C1 segment of cervical spinal cord (tissue), 14 donors: ENCODE measurements around the gene C12orf57.

Experiments used
- DNase-seq, 14 donors: peaks; one replicate each; lab custom pipeline; 2025; lab: John Stamatoyannopoulos, UW

Gene C12orf57

DNA sequence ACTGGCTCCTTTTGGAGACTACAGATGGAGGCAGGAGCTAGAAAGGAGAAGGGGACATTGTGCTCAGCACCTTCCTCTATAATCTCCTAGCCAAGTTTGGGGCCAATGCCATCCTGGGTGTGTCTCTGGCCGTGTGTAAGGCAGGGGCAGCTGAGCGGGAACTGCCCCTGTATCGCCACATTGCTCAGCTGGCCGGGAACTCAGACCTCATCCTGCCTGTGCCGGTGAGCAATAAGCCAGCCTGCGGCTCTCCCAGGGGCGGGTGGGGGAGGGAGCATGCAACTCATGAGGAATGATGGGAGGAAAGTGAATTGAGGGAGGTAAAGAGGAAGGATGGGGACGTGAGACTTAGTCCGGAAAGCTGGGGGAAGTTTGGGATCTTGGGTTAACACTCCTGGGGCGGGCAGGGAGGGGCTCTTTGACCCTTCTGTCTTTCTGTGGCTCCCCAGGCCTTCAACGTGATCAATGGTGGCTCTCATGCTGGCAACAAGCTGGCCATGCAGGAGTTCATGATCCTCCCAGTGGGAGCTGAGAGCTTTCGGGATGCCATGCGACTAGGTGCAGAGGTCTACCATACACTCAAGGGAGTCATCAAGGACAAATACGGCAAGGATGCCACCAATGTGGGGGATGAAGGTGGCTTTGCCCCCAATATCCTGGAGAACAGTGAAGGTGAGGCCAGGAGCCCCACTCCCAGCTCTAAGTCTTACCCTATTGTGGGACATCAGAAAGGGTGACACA lies 26.2 kb upstream of the C12orf57 start:
- no peak for DNase-seq

- DNase-seq = no peak
Observed at GRCh38 chr12:6919588-6919987, 24.2 kb upstream of the C12orf57 start.

GRCh38 chr12:6921539-6921938 lies 22.3 kb upstream of the C12orf57 start:
- DNase-seq = no peak

- DNase-seq = no peak
Observed at GRCh38 chr12:6921996-6922946, 21.6 kb upstream of the C12orf57 start.

DNA sequence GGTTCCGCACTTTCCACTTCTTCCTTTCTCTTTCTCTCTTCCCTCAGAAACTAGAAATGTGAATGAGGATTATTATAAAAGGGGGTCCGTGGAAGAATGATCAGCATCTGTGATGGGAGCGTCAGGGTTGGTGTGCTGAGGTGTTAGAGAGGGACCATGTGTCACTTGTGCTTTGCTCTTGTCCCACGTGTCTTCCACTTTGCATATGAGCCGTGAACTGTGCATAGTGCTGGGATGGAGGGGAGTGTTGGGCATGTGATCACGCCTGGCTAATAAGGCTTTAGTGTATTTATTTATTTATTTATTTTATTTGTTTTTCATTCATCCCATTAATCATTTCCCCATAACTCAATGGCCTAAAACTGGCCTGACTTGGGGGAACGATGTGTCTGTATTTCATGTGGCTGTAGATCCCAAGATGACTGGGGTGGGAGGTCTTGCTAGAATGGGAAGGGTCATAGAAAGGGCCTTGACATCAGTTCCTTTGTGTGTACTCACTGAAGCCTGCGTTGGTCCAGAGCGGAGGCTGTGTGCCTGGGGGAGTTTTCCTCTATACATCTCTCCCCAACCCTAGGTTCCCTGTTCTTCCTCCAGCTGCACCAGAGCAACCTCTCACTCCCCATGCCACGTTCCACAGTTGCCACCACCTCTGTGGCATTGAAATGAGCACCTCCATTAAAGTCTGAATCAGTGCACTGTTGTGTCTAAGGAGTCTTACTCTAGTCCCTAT lies 20.7 kb upstream of the C12orf57 start:
- DNase-seq = no peak

DNA sequence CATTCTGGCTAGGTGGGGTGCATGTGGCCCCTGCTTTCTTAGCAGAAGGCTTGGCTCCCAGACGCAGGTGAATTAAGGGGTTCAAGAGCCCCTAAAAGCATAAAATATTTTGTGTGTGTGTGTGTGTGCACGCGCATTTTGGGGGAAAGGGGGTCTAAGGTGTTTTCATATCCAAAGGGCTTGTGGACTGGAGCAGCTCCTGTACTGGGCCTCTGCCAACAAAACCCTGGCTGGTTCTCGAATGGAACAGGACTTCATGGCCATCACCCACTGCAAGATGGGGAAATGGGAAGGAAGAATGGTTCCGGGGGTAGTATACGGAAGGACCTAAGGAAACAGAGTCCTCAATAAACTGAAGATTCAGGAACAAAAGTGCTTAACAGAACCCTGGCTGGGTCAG lies 20.0 kb upstream of the C12orf57 start:
- peak in 1 of 14 donors; percentile 50 for DNase-seq

DNA sequence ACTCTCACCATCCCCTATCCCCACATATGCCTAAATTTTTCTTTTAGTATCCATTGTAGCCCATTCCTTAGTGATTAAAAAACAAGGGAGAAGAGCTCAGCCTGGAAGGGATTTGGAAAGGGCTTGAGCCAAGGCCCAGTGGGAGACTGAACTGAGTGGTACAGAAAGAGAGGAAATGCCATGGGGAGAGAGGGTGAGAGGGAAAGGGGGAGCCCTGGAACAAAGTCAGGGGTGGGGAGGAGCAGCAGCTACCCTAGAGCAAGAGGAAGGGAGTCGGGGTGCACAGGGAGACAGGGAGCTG lies 18.6 kb upstream of the C12orf57 start:
- DNase-seq = peak in 5 of 14 donors; percentile 53 to 79 (median 71)

DNA sequence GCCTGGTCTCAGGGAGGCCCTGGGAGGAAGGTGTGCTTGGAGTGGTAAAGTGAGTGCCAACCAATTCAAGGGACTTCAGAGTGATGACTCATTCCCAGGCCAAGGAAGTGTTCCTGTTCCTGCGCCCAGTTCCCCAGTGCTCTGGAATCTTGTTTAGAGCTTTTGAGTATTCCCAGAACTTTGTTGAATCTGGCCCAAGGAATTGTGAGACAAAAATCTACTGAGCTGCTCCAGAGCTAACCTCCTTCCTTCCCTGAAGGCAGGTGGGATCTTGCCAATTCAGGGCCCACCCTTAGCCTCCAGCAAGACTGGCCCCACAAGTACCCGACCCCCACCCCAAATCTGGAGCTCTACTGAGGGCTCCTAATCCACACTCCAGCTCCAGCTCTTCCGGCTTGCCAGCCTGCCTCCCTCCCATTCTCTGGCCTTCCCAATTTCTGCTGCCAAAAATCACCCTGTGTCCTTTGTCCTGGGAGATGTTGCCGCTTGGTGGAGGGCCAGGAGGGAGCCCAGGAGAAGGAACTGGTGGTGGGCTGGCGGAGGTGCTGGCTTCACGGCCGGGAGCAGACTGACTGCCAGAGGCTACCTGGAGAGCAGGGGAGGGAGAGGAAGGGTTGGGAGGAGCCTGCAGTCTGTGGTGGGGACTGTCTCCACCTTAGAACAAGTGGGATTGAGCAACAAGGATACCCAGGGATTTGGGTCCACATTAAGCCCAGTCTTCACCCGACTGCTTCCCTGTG lies 18.1 kb upstream of the C12orf57 start:
- DNase-seq = peak in 13 of 14 donors; percentile 39 to 92 (median 69)

- peak in 12 of 14 donors; percentile 55 to 82 (median 75) for DNase-seq
Observed at GRCh38 chr12:6927379-6928021, 16.3 kb upstream of the C12orf57 start, which contains the start of gene ATN1. TSS of gene ATN1 (plus strand) at chr12:6927959. CDS start at chr12:6934002, 6,043 bp downstream.

DNA sequence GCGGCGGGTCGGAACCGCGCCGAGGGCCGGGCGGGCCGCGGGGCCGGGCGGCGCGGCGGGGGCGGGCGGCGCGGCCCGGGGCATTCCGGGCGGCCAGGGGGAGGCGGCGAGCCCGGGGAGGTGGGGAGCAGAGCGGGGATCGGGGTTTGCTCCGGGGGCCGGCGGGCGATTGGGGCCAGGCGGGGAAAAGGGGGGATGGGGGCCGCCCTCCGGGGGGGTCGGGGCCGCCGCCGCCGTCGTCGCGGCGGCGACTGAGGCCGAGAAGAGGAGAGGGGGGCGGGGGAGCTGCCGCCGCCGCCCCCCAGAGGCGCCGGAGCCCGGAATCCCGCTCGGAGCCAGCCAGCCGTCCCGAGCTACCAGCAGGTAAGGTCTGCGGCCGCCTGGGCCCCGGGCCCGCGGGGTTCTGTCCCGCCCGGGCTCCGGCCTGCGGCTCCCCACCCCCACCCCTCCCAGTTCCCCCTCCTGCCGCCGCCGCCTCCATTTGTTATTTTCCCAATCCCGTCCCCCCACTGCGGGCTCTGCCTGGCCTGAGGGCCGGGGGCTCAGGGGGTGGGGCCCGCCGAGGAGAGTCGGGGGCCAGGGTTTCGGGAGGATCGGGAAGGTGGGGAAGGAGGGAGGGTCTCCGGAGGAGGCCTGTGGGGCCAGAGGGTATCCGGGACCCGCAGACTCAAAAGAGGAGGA lies 15.7 kb upstream of the C12orf57 start:
- DNase-seq = peak in 6 of 14 donors; percentile 18 to 48 (median 36)

GRCh38 chr12:6928703-6929407 lies 15.0 kb upstream of the C12orf57 start:
- DNase-seq = peak in 1 of 14 donors; percentile 20

DNA sequence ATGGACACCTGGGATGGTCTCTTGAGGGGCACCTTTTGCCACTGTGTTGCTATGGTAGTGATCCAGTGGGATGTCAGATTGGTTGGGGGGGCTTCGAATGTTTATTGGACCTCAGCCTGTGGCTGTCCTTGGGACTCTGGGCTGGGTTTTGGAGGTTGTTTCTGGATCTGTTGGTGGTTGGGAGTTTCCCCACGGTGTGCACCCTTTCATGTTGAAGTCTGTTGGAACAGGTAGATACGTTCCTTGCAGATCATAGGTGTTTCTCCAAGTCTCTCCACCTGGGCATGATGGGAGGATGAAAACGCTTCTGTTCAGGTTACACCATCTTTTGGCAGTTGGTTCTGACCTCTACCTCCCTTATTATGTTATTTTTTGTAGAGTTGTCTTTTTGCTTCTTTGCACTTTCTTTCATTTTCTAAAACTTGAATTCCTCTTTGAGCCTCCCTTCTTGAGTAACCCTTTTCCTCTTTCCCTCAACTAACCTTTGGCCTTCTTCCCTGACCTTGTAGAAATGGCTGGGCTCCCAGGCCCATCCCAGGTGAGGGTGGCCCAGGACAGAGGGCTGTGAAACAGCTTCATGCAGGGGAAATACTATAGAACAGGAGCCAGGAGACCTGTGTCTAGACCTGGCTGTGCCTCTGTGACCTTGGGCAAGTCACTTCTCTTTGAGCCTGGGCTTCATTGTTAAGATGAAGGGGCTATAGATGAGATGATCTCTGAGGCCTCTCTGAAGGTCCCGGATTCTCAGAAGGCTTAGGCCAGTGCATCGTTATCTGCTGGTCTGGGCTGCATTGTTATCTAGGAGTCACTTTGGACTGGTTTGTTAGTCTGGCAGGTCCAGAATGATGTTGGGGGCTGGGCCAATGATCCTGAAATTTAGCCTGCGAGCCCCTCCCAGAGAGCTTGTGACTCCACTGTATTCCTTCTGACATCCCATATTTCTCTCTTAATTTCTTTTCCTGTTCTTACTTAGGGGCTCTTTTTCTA lies 14.1 kb upstream of the C12orf57 start:
- no peak for DNase-seq

DNA sequence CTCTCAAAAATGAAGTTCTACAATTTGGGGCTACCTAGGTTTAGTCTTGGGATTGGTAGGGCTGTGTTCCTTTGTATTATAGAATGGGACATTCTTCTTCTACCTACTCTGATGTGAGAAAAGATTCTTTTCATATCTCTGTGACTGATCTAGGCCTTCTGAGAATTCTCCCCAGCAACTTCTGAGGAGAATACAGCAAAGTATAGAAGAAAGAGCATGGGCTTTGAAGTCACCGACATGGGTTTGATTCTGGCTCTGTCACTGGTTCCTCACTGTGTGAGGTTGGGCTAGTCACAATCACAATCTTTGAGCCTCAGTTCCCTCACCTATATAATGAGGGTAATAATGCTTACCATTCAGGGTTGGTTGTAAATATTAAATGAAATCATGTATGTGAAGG lies 11.1 kb upstream of the C12orf57 start:
- no peak for DNase-seq

- DNase-seq = no peak
Observed at GRCh38 chr12:6934110-6934509, 9.7 kb upstream of the C12orf57 start.

- no peak for DNase-seq
Observed at GRCh38 chr12:6935371-6936193, 8.2 kb upstream of the C12orf57 start.

DNA sequence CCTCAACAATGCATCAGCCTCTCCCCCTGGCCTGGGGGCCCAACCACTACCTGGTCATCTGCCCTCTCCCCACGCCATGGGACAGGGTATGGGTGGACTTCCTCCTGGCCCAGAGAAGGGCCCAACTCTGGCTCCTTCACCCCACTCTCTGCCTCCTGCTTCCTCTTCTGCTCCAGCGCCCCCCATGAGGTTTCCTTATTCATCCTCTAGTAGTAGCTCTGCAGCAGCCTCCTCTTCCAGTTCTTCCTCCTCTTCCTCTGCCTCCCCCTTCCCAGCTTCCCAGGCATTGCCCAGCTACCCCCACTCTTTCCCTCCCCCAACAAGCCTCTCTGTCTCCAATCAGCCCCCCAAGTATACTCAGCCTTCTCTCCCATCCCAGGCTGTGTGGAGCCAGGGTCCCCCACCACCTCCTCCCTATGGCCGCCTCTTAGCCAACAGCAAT lies 7.6 kb upstream of the C12orf57 start:
- DNase-seq = no peak
